Activated CD8-positive, alpha-beta T cell treated with anti-CD3 and anti-CD28 coated beads for 36 hours (primary cell): ENCODE data around the gene QPRT. TPM values are rescaled to one million over a fixed set of nuclear protein-coding genes. Genes with fewer than 3 reads are reported as not detected.
"Not testable (repeated sequence)": the region's sequence is repeated elsewhere in the genome, so short reads cannot be mapped to it uniquely, and the experiment has no call there.

Source experiments
- ATAC-seq: fragments of 200-7000 bp; cut with Tn5 transposase; one replicate; pipeline ENCODE4 v1.10.0; 2021; ENCODE audit warnings: mild to moderate bottlenecking, moderate library complexity
- CTCF ChIA-PET: fragments of 350-600 bp; sonication (Branson Sonifier 250); formaldehyde crosslinking; loops from one replicate; lab custom pipeline; 2021; ENCODE audit warnings: antibody characterized with exemption; lab: Charles Lee
- POLR2A ChIA-PET: fragments of 350-600 bp; sonication (Branson Sonifier 250); formaldehyde crosslinking; loops from one replicate; lab custom pipeline; 2021; ENCODE audit warnings: antibody characterized with exemption; lab: Charles Lee
- DNase-seq: peaks from one replicate; pipeline ENCODE4 v3.0.0-alpha.2; 2020
- H3K27ac Mint-ChIP-seq: one replicate; pipeline ENCODE4 v1.8.0; 2021; ENCODE audit warnings: mild to moderate bottlenecking, mixed read lengths
- H3K27me3 Mint-ChIP-seq: one replicate; pipeline ENCODE4 v1.8.0; 2021; ENCODE audit warnings: mixed read lengths
- H3K36me3 Mint-ChIP-seq: one replicate; pipeline ENCODE4 v1.8.0; 2021; ENCODE audit warnings: low read depth, mixed read lengths
- H3K4me1 Mint-ChIP-seq: one replicate; pipeline ENCODE4 v1.8.0; 2021; ENCODE audit warnings: low read depth, mixed read lengths
- H3K4me3 Mint-ChIP-seq: one replicate; pipeline ENCODE4 v1.8.0; 2021; ENCODE audit warnings: mild to moderate bottlenecking, moderate library complexity, mixed read lengths
- H3K9me3 Mint-ChIP-seq: one replicate; pipeline ENCODE4 v1.8.0; 2021; ENCODE audit warnings: mixed read lengths
- CTCF ChIP-seq: fragments of 200-600 bp; IDR thresholded peaks from one replicate; pipeline ENCODE4 v1.8.0; 2022; ENCODE audit warnings: antibody characterized with exemption, mild to moderate bottlenecking
- intact Hi-C: fragments of 100-400 bp; cut with micrococcal nuclease; formaldehyde crosslinking; loops from one replicate; pipeline ENCODE4 v1.10.0; 2022
- total RNA-seq, 2 experiments: library from RNA; stranded (reverse); gene quantifications; one replicate each; pipeline ENCODE4 v1.2.3, GENCODE V29; 2021

The QPRT gene
- total RNA-seq, 2 experiments from 2014 or later = 9.3 to 11.7 TPM

DNA sequence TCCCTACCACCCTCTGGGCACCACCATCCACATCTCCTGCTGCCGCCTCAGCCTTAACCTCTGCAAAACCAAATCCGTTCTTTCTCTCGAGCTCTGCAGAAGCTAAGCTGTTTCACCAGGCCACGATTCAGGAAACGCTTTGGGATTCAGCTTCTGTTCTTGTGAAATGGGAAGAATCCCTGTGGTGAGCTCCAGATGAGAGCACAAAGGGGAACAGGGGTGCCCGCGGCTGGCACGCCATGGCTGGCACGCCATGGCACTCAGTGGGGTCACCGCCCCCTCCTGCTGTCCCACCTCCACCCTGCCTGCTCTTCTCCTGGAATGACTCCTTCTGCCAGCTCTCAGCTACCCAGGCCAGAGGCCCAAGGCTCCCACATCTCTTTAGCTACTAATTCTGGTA lies 5.7 kb downstream of the QPRT start:
- TF ChIP-seq CTCF = no peak
- no peak for DNase-seq
- H3K36me3 Mint-ChIP-seq = peaks cover 5% of the 10 kb centered on the region
- no peaks in the 10 kb centered on the region for H3K27me3 Mint-ChIP-seq
- no peak overlapping the region for H3K4me3 Mint-ChIP-seq
- H3K4me1 Mint-ChIP-seq = peaks cover 21% of the 10 kb centered on the region
- no peaks in the 10 kb centered on the region for H3K9me3 Mint-ChIP-seq
- no peak overlapping the region for H3K27ac Mint-ChIP-seq
- intact Hi-C loops = no loop called here
- no peak for ATAC-seq
- ChIA-PET POLR2A (no interaction called here), CTCF (interaction anchor here (0.9 kb wide), 1 partner anchor 17 kb away, joined by 6 read pairs; no protein-coding TSS in a partner anchor)

DNA sequence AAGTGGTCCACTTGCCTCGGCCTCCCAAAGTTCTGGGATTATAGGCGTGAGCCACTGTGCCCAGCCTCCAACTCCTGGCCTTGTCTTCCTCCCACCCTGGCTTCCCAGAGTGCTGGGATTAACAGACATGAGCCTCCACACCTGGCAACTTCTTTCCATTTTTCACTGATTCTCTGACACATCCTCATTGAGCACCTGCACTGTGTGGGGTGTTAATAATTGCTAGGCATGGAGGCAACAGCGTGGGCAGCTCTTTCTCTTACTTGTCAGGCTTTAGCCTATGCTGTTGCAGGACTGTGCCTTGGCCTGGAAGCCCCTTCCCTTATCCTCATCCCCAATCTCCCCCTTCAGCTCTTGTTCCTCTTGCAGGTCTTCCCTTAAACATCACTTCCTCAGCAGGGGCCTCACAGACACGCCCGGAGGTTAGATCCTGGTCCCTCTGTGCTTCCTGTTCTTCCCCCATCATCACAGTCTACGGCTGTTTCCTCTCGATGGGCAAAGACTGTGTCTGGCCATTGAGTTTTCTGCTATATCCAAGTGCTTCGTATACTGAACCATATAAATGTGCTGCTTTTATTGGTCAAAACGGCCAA lies 7.9 kb downstream of the QPRT start:
- intact Hi-C loops = no loop called here

DNA sequence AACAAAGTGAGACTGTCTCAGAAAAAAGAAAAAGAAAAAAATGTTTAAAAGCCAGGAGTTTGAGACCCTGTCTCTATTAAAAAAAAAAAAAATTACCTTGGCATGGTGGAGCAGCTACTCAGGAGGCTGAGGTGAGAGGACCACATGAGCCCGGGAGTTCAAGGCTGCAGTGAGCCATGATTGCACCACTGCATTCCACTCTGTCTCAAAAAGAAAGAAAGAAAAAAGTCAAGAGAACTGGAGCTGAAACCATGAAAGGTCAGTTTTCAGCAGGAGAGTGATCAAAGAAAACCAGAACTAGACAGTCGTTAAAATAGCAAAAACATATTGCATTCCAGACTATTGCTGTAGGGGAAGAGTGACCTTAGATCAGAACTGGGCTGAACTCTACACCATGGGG lies 8.8 kb downstream of the QPRT start:
- DNase-seq = no peak
- CTCF ChIA-PET = interaction anchor here (1.7 to 3.2 kb wide), 3 partner anchors 11 to 161 kb away, joined by 3 to 20 read pairs (median 5); no protein-coding TSS in a partner anchor
- POLR2A ChIA-PET = interaction anchor here (0.5 to 1.4 kb wide), 2 partner anchors 13 to 45 kb away, joined by 3 read pairs; no protein-coding TSS in a partner anchor
- Mint-ChIP-seq H3K27ac (no peak overlapping the region), H3K4me1 (peaks cover 17% of the 10 kb centered on the region), H3K4me3 (no peak overlapping the region), H3K36me3 (peaks cover 2% of the 10 kb centered on the region), H3K9me3 (no peaks in the 10 kb centered on the region), H3K27me3 (no peaks in the 10 kb centered on the region)
- intact Hi-C loops = no loop called here
- no peak for TF ChIP-seq CTCF
- ATAC-seq = no peak

More for the DNA sequence above, 7.9 kb downstream of the QPRT start:
- Mint-ChIP-seq H3K4me1 (peaks cover 16% of the 10 kb centered on the region), H3K27me3 (no peaks in the 10 kb centered on the region), H3K4me3 (no peak overlapping the region), H3K27ac (peak overlapping the region; percentile 42), H3K9me3 (no peaks in the 10 kb centered on the region), H3K36me3 (peaks cover 2% of the 10 kb centered on the region)
- DNase-seq (no peak), ATAC-seq (no peak)
- ChIA-PET CTCF (interaction anchor here (1.7 to 3.2 kb wide), 2 partner anchors 14 to 162 kb away, joined by 5 to 20 read pairs; no protein-coding TSS in a partner anchor), POLR2A (interaction anchor here (1.1 kb wide), 1 partner anchor 11 kb away, joined by 3 read pairs; no protein-coding TSS in a partner anchor)
- no peak for TF ChIP-seq CTCF

DNA sequence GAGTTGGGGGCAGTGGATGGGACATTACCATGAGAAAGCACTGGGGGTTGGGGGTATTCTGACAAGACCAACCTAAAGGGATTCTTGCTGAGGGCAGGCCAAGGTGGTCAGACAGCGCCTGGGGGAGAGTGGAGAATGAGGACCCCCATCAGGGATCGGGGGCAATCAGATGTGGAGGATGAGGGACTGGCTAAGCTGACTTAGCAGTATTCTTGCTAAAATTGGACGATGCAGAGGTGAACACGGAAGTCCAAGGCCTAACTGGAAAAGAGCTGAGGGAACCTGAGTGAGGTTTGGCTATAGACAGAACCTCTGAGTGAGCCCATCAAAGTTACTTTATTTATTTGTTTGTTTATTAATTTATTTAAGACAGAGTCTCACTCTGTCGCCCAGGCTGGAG lies 9.2 kb downstream of the QPRT start:
- Mint-ChIP-seq H3K27ac (no peak overlapping the region), H3K4me3 (no peak overlapping the region), H3K4me1 (peaks cover 17% of the 10 kb centered on the region), H3K9me3 (no peaks in the 10 kb centered on the region), H3K36me3 (peaks cover 2% of the 10 kb centered on the region), H3K27me3 (no peaks in the 10 kb centered on the region)
- no peak for DNase-seq
- intact Hi-C loops = no loop called here
- ATAC-seq = no peak
- CTCF ChIA-PET = interaction anchor here (1.7 to 3.2 kb wide), 2 partner anchors 12 to 13 kb away, joined by 3 to 20 read pairs; no protein-coding TSS in a partner anchor
- POLR2A ChIA-PET = interaction anchor here (0.5 to 1.4 kb wide), 2 partner anchors 12 to 45 kb away, joined by 3 read pairs; no protein-coding TSS in a partner anchor
- no peak for TF ChIP-seq CTCF

GRCh38 chr16:29689490-29690351 lies 10.7 kb downstream of the QPRT start:
- H3K27ac Mint-ChIP-seq, DNase-seq, H3K27me3 Mint-ChIP-seq, H3K4me3 Mint-ChIP-seq, ATAC-seq, H3K9me3 Mint-ChIP-seq, POLR2A ChIA-PET, H3K36me3 Mint-ChIP-seq, intact Hi-C loops: not testable (repeated sequence)
- CTCF ChIA-PET = interaction anchor here (2.6 to 4.0 kb wide), 3 partner anchors 10 to 343 kb away, joined by 18 to 49 read pairs (median 21); partner anchors contain the start of genes QPRT and TLCD3B
- H3K4me1 Mint-ChIP-seq = peaks cover 17% of the 10 kb centered on the region

GRCh38 chr16:29692606-29693005 lies 13.6 kb downstream of the QPRT start:
- intact Hi-C loops, H3K9me3 Mint-ChIP-seq, H3K4me3 Mint-ChIP-seq, H3K27me3 Mint-ChIP-seq, H3K36me3 Mint-ChIP-seq, DNase-seq, ATAC-seq, H3K4me1 Mint-ChIP-seq, H3K27ac Mint-ChIP-seq: not testable (repeated sequence)
- ChIA-PET CTCF (interaction anchor here (1.6 to 4.0 kb wide), 6 partner anchors 9 to 340 kb away, joined by 10 to 49 read pairs (median 17); partner anchors contain the start of genes QPRT and TLCD3B), POLR2A (interaction anchor here (1.6 kb wide), 1 partner anchor 126 kb away, joined by 8 read pairs; no protein-coding TSS in a partner anchor)
